IMR-90 (cell line): ENCODE data around the gene SYNE2.

Experiments used
- CEBPB ChIP-seq: IDR thresholded peaks from 2 replicates; pipeline ENCODE4 v1.6.1; 2012; ENCODE audit warnings: low read depth, low read length, improper control_type of control experiment
- CHD1 ChIP-seq: IDR thresholded peaks from 2 replicates; pipeline ENCODE4 v1.6.1; 2012; ENCODE audit warnings: low read depth, low read length, improper control_type of control experiment
- CTCF ChIP-seq: conservative IDR thresholded peaks from 2 replicates; pipeline ENCODE4 v1.5.1; 2012; ENCODE audit warnings: mild to moderate bottlenecking, low read depth, low read length, improper control_type of control experiment
- ELK1 ChIP-seq: fragments of 150-350 bp; IDR thresholded peaks from 2 replicates; pipeline ENCODE4 v1.6.1; 2016; ENCODE audit warnings: low read depth, mild to moderate bottlenecking, low read length, moderate library complexity, borderline replicate concordance
- MAFK ChIP-seq: IDR thresholded peaks from 2 replicates; pipeline ENCODE4 v1.6.1; 2012; ENCODE audit warnings: low read depth, low read length, improper control_type of control experiment
- MAZ ChIP-seq: IDR thresholded peaks from 2 replicates; pipeline ENCODE4 v1.6.1; 2012; ENCODE audit warnings: low read depth, mild to moderate bottlenecking, low read length, improper control_type of control experiment, moderate library complexity, borderline replicate concordance
- MXI1 ChIP-seq: IDR thresholded peaks from 2 replicates; pipeline ENCODE4 v1.6.1; 2012; ENCODE audit warnings: low read depth, mild to moderate bottlenecking, low read length, moderate library complexity, borderline replicate concordance
- NFE2L2 ChIP-seq: fragments of 150-350 bp; IDR thresholded peaks from 2 replicates; pipeline ENCODE4 v1.6.1; 2016; ENCODE audit warnings: low read depth, mild to moderate bottlenecking, low read length
- POLR2A ChIP-seq: IDR thresholded peaks from 2 replicates; pipeline ENCODE4 v1.6.1; 2012; ENCODE audit warnings: mild to moderate bottlenecking, low read depth, low read length
- RAD21 ChIP-seq: IDR thresholded peaks from 2 replicates; pipeline ENCODE4 v1.6.1; 2012; ENCODE audit warnings: low read length, improper control_type of control experiment
- RCOR1 ChIP-seq: IDR thresholded peaks from 2 replicates; pipeline ENCODE4 v1.6.1; 2012; ENCODE audit warnings: mild to moderate bottlenecking, low read length, improper control_type of control experiment; ENCODE audit not compliant: insufficient replicate concordance
- SMC3 ChIP-seq: fragments of 150-350 bp; IDR thresholded peaks from 2 replicates; pipeline ENCODE4 v1.6.1; 2016; ENCODE audit warnings: low read depth, mild to moderate bottlenecking, antibody characterized with exemption, low read length, moderate library complexity
- USF2 ChIP-seq: fragments of 150-350 bp; IDR thresholded peaks from 2 replicates; pipeline ENCODE4 v1.6.1; 2017; ENCODE audit warnings: mild to moderate bottlenecking, antibody characterized with exemption, low read length, low read depth

GRCh38 chr14:64118892-64119291 is 266.1 kb downstream of the SYNE2 start:
- TF ChIP-seq CTCF (no peak), RAD21 (no peak), ELK1 (no peak), MAFK (no peak), POLR2A (no peak), RCOR1 (no peak), CEBPB (no peak), MAZ (no peak), USF2 (no peak), CHD1 (no peak), SMC3 (no peak), MXI1 (no peak), NFE2L2 (no peak)
